ENCODE data around the gene HEATR3.
"Not testable (repeated sequence)": the region's sequence is repeated elsewhere in the genome, so short reads cannot be mapped to it uniquely, and the experiment has no call there.

The HEATR3 gene

GRCh38 chr16:50102051-50102746, 36.4 kb downstream of the HEATR3 start:
- no peak for DNase-seq

- no peak for DNase-seq
Measured at GRCh38 chr16:50103764-50104163, 38.0 kb downstream of the HEATR3 start.

GRCh38 chr16:50114357-50115129, 48.8 kb downstream of the HEATR3 start:
- DNase-seq = no peak

GRCh38 chr16:50120711-50121110, 54.9 kb downstream of the HEATR3 start:
- no peak for DNase-seq

GRCh38 chr16:50121278-50121677, 55.5 kb downstream of the HEATR3 start:
- DNase-seq = no peak

- DNase-seq = peak; percentile 6
Measured at GRCh38 chr16:50121721-50122445, 56.1 kb downstream of the HEATR3 start.

- no peak for DNase-seq
Measured at GRCh38 chr16:50123417-50123816, 57.6 kb downstream of the HEATR3 start.

- DNase-seq = no peak
Measured at GRCh38 chr16:50124769-50125168, 59.0 kb downstream of the HEATR3 start.

GRCh38 chr16:50126183-50126582, 60.4 kb downstream of the HEATR3 start:
- no peak for DNase-seq

GRCh38 chr16:50132571-50132970, 66.8 kb downstream of the HEATR3 start:
- DNase-seq = not testable (repeated sequence)

GRCh38 chr16:50133214-50133613, 67.4 kb downstream of the HEATR3 start:
- DNase-seq = no peak

GRCh38 chr16:50136399-50136798, 70.6 kb downstream of the HEATR3 start:
- DNase-seq = no peak

GRCh38 chr16:50137268-50137667, 71.5 kb downstream of the HEATR3 start:
- no peak for DNase-seq

GRCh38 chr16:50139580-50139979, 73.8 kb downstream of the HEATR3 start:
- DNase-seq = no peak

- no peak for DNase-seq
Measured at GRCh38 chr16:50144211-50144610, 78.4 kb downstream of the HEATR3 start.

GRCh38 chr16:50146479-50147435, 81.0 kb downstream of the HEATR3 start:
- DNase-seq = no peak

- no peak for DNase-seq
Measured at GRCh38 chr16:50151322-50151721, 85.6 kb downstream of the HEATR3 start.

- peak; percentile 32 for DNase-seq
Measured at GRCh38 chr16:50151756-50152155, 86.0 kb downstream of the HEATR3 start.

GRCh38 chr16:50152351-50152806, 86.6 kb downstream of the HEATR3 start:
- DNase-seq = peak; percentile 64

GRCh38 chr16:50152807-50153595, 87.2 kb downstream of the HEATR3 start, which contains the start of gene TENT4B:
Gene TENT4B, plus strand, starts transcription at chr16:50153306. Its CDS starts 316 bp downstream, at chr16:50153622.
- peak; percentile 85 for DNase-seq

Measured in stimulated activated CD4-positive, alpha-beta T cell treated with anti-CD3 and anti-CD28 coated beads, Interleukin-4, amount 100 ng/mL, for 1 hour (primary cell).